Measurements from ENCODE around the gene BTBD3.

BTBD3 gene

GRCh38 chr20:11912659-11913415 lies 4.9 kb upstream of the BTBD3 start:
- TF ChIP-seq CTCF (IDR thresholded peaks at IDR 0.05; ENCODE audit: low read length, missing control alignments): no peak
- no peak overlapping the region for H3K4me3 ChIP-seq (replicated peaks; ENCODE audit: low read depth, low read length)
- DNase-seq (ENCODE audit: low read depth): no peak

- peak overlapping the region; percentile 47 for H3K4me3 ChIP-seq (replicated peaks; ENCODE audit: low read depth, low read length)
Observed at GRCh38 chr20:11918391-11918845, 725 bp downstream of the BTBD3 start.

GRCh38 chr20:11918981-11919380 lies 1.3 kb downstream of the BTBD3 start:
- DNase-seq (ENCODE audit: low read depth): peak; percentile 42
- no peak for TF ChIP-seq CTCF (IDR thresholded peaks at IDR 0.05; ENCODE audit: low read length, missing control alignments)
- peak overlapping the region; percentile 47 for H3K4me3 ChIP-seq (replicated peaks; ENCODE audit: low read depth, low read length)

More at GRCh38 chr20:11918391-11918845, 725 bp downstream of the BTBD3 start:
- TF ChIP-seq CTCF (IDR thresholded peaks at IDR 0.05; ENCODE audit: low read length, missing control alignments): no peak
- DNase-seq (ENCODE audit: low read depth): peak; percentile 24

GRCh38 chr20:11919581-11919980 lies 1.9 kb downstream of the BTBD3 start:
- no peak for DNase-seq (ENCODE audit: low read depth)
- H3K4me3 ChIP-seq (replicated peaks; ENCODE audit: low read depth, low read length): peak overlapping the region; percentile 47
- TF ChIP-seq CTCF (IDR thresholded peaks at IDR 0.05; ENCODE audit: low read length, missing control alignments): no peak

- TF ChIP-seq CTCF (IDR thresholded peaks at IDR 0.05; ENCODE audit: low read length, missing control alignments): no peak
- DNase-seq (ENCODE audit: low read depth): no peak
- no peak overlapping the region for H3K4me3 ChIP-seq (replicated peaks; ENCODE audit: low read depth, low read length)
Observed at GRCh38 chr20:11920083-11920482, 2.4 kb downstream of the BTBD3 start.

- TF ChIP-seq CTCF (IDR thresholded peaks at IDR 0.05; ENCODE audit: low read length, missing control alignments): no peak
- H3K4me3 ChIP-seq (replicated peaks; ENCODE audit: low read depth, low read length): no peak overlapping the region
- DNase-seq (ENCODE audit: low read depth): no peak
Observed at GRCh38 chr20:11921321-11921720, 3.6 kb downstream of the BTBD3 start.

- no peak for TF ChIP-seq CTCF (IDR thresholded peaks at IDR 0.05; ENCODE audit: low read length, missing control alignments)
- DNase-seq (ENCODE audit: low read depth): no peak
- no peak overlapping the region for H3K4me3 ChIP-seq (replicated peaks; ENCODE audit: low read depth, low read length)
Observed at GRCh38 chr20:11922561-11922960, 4.9 kb downstream of the BTBD3 start.

Measured in fibroblast of pulmonary artery (primary cell).